HepG2 (cell line): ENCODE results near the gene ATRAID. TPM values are rescaled to one million over a fixed set of nuclear protein-coding genes. Genes with fewer than 3 reads are reported as not detected.
A peak's percentile ranks its signal among the peaks of the same experiment; 100 is the strongest.

Experiments
- GFI1 ChIP-seq: sonication (generic); formaldehyde crosslinking; IDR thresholded peaks from 2 replicates; pipeline ENCODE4 v1.5.0; 2020; ENCODE audit warnings: missing genetic modification reagents, mild to moderate bottlenecking, borderline replicate concordance
- HNF1A ChIP-seq, 2 experiments: sonication (generic) in 1 of 2; formaldehyde crosslinking in 1 of 2; IDR thresholded peaks; 2 replicates each; pipeline versions ENCODE4 v1.4.0 to v1.6.1; 2016 to 2020; ENCODE audit warnings: borderline replicate concordance in 1 of 2, low read depth in 1 of 2, mild to moderate bottlenecking in 1 of 2, missing genetic modification reagents in 1 of 2
- NFATC3 ChIP-seq: sonication (generic); formaldehyde crosslinking; IDR thresholded peaks from 2 replicates; pipeline ENCODE4 v1.5.1; 2020; ENCODE audit warnings: mild to moderate bottlenecking, missing genetic modification reagents
- RCOR2 ChIP-seq: IDR thresholded peaks from 2 replicates; pipeline ENCODE4 v1.6.1; 2016; ENCODE audit warnings: missing biosample characterization, missing genetic modification reagents
- SMAD9 ChIP-seq: sonication (generic); formaldehyde crosslinking; IDR thresholded peaks from 2 replicates; pipeline ENCODE4 v1.5.1; 2020; ENCODE audit warnings: mild to moderate bottlenecking, missing genetic modification reagents
- THYN1 ChIP-seq: sonication (generic); formaldehyde crosslinking; IDR thresholded peaks from 2 replicates; pipeline ENCODE4 v1.8.1; 2023; ENCODE audit warnings: low read depth, mild to moderate bottlenecking, moderate library complexity, missing genetic modification reagents, borderline replicate concordance
- polyA plus RNA-seq, 8 experiments: library from polyadenylated mRNA; depleted of rRNA in 3 of 8; stranded (reverse) in 7 of 8; unstranded in 1 of 8; fragments of >200 nt; fragmentation: Illumina TruSeq in 4 of 8; extraction: Trizol in 4 of 8; gene quantifications; 2 replicates each; pipeline versions ENCODE4 v1.2.1 to v1.2.3, GENCODE V29; 2011 to 2016; ENCODE audit warnings: low read depth in 4 of 8, missing spikeins in 1 of 8, mixed read lengths in 1 of 8; ENCODE audit not compliant: insufficient read depth in 1 of 8
- total RNA-seq, 5 experiments: library from RNA; depleted of rRNA; stranded (reverse); fragments of >200 nt; fragmentation: Illumina TruSeq; extraction: Trizol; gene quantifications; 2 replicates each; pipeline ENCODE4 v1.2.3, GENCODE V29; 2016; ENCODE audit warnings: low read depth in 1 of 5

Gene ATRAID
- total and polyA plus RNA-seq, 2 of the 13 experiments (the other 11 are each of a cell fraction or from before 2014, with no cell fraction given): 207 to 382 TPM

GRCh38 chr2:27211241-27211942, 449 bp upstream of the ATRAID start (continued):
- TF ChIP-seq THYN1 (no peak), NFATC3 (CRISPR knock-in tag) (0 out of 2 replicates have a peak, but pooled peaks have one; percentile 43), SMAD9 (CRISPR knock-in tag) (0 out of 2 replicates have a peak, but pooled peaks have one; percentile 33), GFI1 (CRISPR knock-in tag) (peak; percentile 47; the same call in 1 of the 2 replicates), RCOR2 (CRISPR knock-in tag) (no peak), HNF1A (IDR thresholded peaks at IDR 0.05; ENCODE audit: low read depth) (no peak), HNF1A (CRISPR knock-in tag; IDR thresholded peaks at IDR 0.05; ENCODE audit: borderline replicate concordance) (0 out of 2 replicates have a peak, but pooled peaks have one; percentile 1)
